Measurements from ENCODE around the gene TSR3.

GRCh38 chr16:1330260-1330914 is 21.3 kb downstream of the TSR3 start:
- TF ChIP-seq CTCF (conservative IDR thresholded peaks at IDR 0.05 in 1 of 2, IDR thresholded peaks at IDR 0.05 in 1 of 2; ENCODE audit: extremely low read depth in 1 of 2, insufficient read depth in 1 of 2, low read depth in 1 of 2, low read length in 2 of 2), result peak; percentile 38 to 41
- TF ChIP-seq EZH2 (IDR thresholded peaks at IDR 0.05; ENCODE audit: borderline replicate concordance, low read length), result no peak

Measured in mammary epithelial cell (primary cell).